H1 (cell line): ENCODE measurements around the gene COL19A1. TPM values are rescaled to one million over a fixed set of nuclear protein-coding genes. Genes with fewer than 3 reads are reported as not detected.

ENCODE experiments used
- CHD2 ChIP-seq: IDR thresholded peaks from 2 replicates; pipeline ENCODE4 v1.6.1; 2012; ENCODE audit warnings: low read length, improper control_type of control experiment
- polyA plus RNA-seq, 7 experiments: library from polyadenylated mRNA; depleted of rRNA in 3 of 7; stranded (reverse) in 5 of 7; unstranded in 2 of 7; fragments of >200 nt in 5 of 7; fragments of 200-250 nt in 2 of 7; gene quantifications; 1 replicate in 5 of 7; 2 replicates in 1 of 7; 4 replicates in 1 of 7; pipeline versions ENCODE4 v1.2.1 to v1.2.3, GENCODE V29; 2011 to 2013; ENCODE audit warnings: missing spikeins in 2 of 7, mixed read lengths in 2 of 7
- total RNA-seq: library from RNA; stranded (reverse); fragmentation: NEBNext Ultra II Directional; extraction: Animal tissue kit (Norgen Biotek cat#: 25700); gene quantifications from 2 replicates; pipeline ENCODE4 v1.2.1, GENCODE V29; 2021

Gene COL19A1
- total and polyA plus RNA-seq, 2 of the 8 experiments (the other 6 are each of a cell fraction or from before 2014, with no cell fraction given), result not detected

- TF ChIP-seq CHD2, result no peak
These were observed 297.4 kb downstream of the COL19A1 start (continued) for GRCh38 chr6:70163795-70164194.
